ENCODE data around the gene SRGAP1.
"Not testable (repeated sequence)": the region's sequence is repeated elsewhere in the genome, so short reads cannot be mapped to it uniquely, and the experiment has no call there.

Gene SRGAP1

DNA sequence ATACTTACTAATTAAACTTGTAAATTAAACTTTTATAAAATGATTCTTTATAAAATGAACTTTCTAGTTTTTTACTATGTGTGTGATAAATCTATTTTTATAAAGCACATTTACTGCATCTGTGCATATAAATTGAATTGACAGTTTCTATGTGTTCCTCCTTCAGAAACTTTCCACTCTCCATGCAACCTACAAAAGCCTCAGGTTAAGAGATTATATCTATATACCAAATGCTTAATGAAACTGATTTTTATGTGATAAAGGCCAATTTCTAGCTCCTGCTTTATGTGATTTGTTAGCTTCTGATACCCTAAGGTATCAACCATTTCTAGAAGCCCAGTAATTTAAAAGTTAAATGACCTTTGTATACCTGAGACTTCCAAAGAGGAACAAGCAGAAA, 174.0 kb downstream of the SRGAP1 start:
- DNase-seq: no peak

DNA sequence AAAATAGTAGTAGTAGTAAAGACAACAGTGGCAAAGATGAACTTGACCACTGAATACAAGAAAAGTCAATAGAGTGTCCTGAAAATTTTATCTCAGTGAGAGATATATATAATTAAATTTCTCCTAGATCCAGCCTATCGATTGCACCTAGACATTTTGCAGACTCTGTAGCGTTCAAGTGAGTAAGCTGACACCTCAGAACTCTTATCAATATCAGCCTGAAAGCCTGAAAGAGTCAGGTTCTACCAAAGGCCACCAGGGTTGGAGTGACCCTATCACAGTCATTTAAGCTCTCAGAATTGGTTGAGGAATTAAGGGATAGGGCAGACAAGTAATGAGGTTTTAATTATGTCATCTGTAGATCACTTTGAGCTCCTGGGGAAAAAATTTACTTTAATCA, 174.6 kb downstream of the SRGAP1 start:
- no peak for DNase-seq

DNA sequence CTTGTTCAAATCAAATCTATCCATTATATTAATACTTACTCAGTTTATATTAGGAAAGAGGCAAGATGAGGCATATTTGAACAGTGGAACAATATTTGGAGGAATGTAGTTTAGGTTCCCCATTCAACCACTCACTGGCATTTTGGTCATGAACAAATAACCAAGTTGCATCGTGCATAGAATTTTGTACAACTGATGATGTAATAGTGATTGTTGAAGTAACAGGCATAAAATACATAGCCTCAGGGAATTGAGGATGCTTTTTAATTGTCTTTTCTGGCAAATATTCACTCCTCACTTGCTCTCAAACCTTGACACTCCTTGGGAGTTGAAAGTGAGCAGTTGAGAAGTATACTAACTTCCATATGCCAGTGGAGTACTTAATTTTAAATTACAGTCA, 175.2 kb downstream of the SRGAP1 start:
- DNase-seq: no peak

DNA sequence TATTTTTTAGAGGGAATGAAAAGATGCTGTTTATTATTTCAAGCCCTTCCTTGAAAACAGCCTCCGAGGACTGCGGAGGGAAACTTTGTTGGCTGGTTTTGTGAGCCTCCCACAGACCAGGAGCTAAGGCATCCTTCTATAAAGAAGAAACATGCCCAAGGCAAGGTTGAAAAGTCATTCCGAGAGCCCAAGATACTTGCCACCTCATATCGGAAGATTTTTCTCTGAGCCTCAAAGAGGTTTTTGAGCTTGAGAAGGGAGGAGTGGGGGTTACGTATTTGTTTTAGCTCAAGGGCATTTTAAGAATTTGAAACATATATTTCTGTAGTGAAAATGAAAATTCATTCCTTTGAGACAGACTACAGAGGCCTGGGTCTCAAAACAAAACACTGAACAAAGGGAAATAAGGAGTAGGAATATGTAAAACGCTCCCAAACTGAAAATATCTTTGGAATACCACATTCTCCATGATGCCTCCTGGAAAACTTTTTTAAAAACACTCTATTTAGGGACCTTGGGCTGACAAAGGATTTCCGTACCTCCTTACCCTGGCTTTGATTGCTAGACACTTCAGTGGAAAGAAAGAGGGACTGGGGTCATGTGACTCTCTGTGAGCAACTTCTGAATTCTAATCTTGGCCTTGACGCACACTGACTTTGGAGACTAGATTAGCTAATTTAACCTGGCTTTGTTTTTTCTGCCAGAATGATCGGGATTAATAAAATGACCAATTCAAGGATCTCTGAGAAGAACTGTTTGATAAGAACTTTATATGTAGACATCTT, 180.9 kb downstream of the SRGAP1 start:
- DNase-seq: no peak

DNA sequence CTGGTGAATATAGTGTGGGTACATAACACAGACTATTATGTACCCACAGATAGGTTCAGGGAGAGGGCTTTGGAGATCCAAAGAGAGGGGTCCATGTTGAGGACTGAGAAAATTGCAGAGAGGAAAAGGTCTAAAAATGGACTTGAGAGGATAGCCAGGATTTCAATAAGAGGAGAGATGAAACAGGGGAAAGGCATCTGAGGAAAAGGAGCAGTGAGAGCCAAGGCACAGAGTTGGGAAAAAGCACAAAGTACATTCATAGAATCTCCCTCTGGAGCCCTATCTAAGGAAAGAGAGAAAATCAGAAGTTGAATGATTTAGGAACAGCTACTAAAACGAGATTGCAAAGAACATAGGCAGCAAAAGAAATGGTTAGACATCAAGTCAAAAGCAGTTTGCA, 182.8 kb downstream of the SRGAP1 start:
- DNase-seq: no peak

DNA sequence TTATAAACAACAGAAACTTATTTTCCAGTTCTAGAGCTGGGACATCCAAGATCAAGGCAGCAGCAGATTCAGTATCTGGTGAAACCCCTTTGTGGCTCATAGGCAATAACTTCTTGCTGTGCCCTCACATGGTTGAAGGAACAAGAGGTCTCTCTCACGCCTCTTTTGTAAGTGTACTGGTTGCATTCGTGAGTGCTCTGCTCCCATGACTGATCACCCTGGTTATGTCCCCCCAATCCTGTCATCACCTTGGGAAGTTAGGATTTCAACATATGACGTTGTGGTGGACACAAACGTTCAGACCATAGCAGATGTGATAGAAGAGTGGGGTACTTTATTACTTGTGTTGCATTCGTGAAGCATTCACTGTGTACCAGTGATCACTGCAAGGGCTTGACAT, 184.0 kb downstream of the SRGAP1 start:
- DNase-seq: no peak

DNA sequence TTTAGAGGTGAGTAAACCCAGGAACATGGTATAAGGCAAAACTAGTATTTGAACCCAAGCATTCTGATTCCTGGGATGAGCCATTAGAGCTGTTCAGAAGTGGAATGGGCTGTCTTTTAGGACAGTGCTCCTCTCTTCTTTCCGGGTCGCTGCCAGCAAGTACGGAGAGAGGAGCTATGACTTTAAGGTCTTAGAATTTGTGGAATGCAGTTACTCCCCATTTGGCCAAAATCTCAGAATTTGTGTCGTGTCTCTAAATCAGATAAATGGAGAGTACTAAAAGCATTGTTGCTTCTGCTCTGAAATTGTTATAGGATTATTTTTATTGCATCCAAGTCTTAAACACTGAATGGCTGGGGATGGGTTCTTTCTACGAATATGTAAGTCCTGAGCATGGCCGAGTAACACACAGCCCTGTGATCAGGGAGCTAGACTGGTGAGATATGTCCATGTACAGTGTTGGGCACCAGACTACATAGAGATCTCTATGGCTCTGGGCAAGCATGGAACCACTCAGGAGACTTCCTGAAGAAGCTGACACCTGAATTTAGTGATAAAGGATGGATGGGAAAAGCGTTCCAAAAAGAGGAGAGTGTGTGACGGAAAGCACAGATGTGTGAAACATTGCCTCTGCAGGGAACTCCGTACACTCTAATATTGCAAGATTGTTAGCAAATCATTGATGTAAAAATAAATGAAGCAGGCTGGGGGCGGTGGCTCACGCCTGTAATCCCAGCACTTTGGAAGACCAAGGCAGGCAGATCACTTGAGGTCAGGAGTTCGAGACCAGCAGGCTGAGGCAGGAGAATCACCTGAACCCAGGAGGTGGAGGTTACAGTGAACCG, 184.7 kb downstream of the SRGAP1 start:
- no peak for DNase-seq

DNA sequence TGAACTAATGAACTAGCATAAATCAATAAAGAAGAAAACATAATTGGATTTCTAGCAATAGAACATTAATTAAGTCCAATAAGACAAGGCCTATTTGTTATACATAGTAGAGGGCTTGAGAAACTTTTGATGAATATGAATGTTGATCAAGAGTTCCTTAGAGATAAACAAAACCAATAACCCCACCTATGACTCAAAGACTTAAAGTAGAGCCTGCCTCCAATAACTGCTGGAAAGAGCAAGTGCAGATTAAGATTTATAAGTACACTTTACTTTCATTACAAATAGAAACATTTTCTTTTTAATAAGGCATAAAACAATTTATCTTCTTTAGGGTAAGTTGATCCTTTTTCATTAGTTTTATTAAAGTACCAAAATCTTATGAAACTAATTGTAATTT, 185.7 kb downstream of the SRGAP1 start:
- DNase-seq: no peak

DNA sequence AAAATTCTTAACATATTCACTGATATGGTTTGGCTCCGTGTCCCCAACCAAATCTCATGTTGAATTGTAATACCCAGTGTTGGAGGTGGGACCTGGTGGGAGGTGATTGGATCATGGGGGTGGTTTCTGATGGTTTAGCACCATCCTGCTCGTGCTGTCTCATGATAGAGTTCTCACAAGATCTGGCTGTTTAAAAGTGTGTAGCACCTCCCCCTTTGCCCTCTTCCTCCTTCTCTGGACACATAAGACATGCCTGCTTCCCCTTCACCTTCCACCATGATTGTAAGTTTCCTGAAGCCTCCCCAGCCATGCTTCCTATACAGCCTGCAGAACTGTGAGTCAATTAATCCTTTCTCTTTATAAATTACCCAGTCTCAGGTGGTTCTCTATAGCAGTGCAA, 189.6 kb downstream of the SRGAP1 start:
- DNase-seq: not testable (repeated sequence)

DNA sequence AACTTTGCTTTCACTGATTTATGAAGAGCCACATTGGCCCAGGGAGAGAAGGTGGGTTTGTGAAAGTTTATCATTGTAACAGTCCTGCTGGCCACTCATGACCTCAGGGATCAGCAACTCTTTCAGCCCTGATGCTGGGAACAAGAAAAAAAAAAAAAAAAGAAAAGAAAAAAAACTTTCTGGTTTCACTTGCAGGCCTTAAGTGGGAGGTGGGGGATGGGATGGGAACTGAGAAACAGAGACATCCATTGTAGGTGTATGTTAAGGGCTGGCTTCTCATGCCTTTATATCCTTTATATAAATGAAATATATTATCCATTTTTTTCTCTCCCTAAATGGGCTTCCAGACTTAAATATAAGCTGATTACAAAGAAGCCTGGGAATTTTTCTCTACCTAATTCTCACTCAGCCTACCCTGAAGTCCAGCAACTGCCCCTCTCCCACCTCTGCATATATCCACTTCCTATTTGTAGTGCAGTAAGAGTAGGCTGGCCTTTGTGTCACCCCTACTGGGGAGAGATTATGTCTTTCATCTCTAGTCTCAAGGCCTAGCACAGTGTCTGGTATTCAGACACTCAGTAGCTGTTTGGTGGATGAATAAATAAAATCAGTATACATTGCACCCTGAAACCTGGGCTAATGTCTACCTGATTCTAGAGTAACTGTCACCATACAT, 190.5 kb downstream of the SRGAP1 start:
- DNase-seq: no peak

DNA sequence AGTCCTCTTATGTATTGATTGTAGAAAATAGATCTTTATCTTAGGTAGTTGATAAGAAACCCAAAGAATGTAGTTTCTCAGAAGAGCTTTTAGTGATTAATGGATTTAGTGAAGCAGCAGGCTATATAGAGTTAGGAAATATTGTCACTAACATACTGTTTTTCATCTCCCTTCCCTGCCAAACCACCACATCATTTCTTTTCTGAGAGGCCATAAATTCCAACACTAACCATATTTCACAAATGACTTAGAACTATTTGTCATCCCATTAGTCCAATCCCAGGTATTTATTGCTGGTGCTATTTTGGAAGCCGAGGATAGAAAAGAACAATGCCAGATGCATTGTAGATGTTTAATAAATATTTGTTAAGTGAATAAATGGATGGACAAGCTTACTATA, 191.9 kb downstream of the SRGAP1 start:
- no peak for DNase-seq

DNA sequence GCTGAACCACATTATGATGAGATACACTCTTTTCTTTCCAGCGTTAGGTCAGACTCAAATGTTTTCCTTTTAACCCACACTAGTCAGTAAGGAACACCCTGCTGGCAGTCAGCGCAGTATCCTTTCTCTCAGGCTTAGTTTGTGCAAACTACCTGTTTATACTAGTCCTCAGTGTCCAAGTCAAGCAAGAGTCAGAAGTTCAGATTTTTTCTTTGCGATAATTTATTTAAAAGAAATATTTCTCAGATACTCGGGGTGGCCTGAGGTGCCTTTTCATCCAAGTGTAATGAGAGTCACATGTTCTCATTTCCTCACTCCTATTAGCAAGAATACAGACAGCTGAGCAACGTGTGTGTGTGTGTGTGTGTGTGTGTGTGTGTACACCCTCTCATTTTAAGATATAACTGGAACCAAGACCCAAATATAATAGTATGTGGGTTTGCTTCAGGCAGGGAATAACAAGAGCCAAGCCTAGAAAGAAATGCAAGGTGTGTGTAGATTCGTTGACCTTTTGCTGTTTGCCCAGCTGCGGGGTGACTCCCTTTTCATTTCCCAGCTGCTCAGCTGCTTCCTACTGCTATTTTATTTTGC, 194.9 kb downstream of the SRGAP1 start:
- DNase-seq: no peak

DNA sequence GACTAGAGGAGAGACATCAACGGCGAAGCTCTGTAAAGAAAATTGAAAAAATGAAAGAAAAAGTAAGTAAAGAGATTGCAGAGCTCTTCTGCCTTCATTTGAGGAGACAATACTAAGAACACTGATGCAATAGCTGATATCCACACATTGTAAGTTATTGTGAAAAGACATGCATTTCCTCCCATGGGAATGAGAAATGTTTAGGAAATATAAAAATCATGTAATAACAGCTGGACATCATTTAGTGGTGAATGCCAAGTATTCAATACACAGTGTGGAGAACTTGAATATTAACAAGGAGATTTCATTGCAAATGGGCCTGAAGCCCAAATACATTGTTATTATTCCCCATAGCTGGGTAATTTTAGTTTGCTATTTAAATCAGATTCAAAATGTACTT, 198.4 kb downstream of the SRGAP1 start:
- DNase-seq: no peak

DNA sequence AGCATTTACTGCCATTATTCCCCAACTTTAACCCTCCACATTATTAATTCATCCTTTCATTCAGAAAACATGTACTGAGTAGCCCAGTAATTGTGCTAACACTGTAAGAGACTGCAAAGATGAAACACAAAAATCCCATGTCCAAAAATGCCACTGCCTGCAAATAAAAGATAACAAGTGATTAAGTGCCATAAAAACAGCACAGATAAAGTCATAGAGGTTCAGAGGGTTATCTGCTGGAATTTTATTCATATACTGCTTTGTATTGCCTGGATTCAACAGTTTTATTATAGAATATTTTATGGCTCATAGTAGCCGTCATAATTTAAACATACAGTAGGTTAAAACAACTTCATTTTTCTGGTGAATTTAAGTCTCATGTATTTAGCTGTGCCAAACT, 199.7 kb downstream of the SRGAP1 start:
- DNase-seq: no peak

DNA sequence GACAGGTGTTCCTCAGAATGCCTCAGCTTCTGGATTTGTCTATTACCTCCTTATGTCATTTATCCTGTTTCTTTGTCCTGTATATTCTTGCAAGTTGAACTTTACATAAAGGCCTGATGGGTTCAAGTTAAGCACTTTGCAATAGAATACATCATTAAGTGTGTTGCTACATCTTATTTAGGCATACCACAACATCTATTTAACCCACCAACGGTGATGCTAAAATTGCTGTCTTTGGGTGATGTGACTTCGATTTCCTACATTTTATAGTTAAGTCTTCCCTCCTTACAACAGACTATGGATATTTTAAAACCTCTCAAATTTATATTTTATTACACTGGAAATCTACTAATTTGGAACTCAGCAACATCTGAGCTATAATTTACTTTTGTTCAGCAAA, 206.6 kb downstream of the SRGAP1 start:
- no peak for DNase-seq

DNA sequence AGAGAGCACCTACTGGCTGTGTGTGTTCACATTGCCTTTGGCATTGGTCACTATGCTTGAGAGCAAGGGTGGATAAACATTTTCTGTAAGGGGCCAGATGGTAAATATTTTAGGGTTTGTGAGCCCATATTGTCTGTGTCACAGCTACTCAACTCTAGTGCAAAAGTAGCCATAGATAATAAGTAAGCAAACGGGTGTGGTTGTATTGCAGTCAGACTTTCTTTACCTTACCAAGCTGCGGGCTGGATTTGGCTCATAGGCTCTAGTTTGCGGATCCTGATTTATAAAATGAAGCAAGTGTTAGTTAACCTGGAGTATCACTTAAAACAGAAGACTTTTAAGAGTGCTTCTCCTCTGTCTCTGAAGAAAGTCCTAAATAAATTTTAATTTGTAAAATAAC, 208.6 kb downstream of the SRGAP1 start:
- DNase-seq: no peak

DNA sequence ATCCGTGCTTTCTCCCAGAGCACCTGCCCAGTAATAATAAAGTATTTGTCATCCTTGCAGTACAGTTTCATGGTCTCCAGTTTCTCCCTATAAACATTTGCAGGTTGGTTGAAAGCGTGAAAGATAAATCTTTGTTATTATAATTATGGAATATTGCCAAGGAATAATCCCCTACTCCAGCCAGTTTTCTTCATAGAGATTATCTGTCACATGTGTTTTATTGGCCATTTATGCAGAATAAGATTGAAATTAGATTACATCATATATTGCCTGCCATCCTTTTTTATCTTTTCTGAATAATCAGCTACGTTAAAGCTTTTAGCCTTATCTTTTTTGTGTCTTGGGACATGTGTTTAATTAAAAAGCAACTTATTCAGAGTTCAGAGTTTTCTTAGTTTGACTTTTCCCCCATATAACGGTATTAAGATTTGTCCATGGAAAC, 209.6 kb downstream of the SRGAP1 start:
- no peak for DNase-seq

DNA sequence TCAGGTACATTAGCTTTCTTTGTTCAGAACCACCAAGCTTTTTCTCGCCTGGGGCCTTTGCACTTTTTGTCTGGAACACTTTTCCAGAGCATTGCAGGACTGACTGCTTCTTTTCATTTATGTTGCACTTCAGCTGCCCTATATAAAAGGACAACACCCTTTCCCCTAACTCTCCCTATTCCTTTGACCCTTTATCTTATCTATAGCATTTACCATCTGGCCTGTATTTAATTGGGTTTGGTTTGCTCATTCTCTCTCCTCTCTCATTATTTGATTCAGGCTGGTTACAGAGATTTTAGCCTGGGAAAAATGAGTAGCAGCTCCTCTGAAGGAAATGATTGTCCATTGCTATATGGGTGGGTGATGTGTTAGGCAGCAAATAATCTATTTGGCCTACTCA, 212.2 kb downstream of the SRGAP1 start:
- no peak for DNase-seq

DNA sequence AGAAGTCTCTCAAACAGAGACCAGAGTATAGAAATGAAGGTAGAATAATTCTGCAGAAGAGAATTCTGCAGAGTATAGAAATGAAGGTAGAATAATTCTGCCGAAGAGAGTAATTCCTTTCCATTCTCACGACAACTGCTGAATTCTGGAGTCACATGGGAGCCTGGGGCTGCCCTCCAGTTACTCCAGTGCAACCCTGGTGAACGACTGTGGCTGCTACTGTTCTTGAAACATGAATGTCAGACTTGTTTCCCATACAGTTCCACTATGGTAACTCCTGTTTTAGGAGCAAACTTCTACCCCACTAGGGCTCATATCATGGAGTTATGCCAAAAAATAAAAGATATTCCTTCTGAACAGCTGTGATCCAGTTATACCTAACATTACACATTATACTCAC, 213.2 kb downstream of the SRGAP1 start:
- DNase-seq: no peak

DNA sequence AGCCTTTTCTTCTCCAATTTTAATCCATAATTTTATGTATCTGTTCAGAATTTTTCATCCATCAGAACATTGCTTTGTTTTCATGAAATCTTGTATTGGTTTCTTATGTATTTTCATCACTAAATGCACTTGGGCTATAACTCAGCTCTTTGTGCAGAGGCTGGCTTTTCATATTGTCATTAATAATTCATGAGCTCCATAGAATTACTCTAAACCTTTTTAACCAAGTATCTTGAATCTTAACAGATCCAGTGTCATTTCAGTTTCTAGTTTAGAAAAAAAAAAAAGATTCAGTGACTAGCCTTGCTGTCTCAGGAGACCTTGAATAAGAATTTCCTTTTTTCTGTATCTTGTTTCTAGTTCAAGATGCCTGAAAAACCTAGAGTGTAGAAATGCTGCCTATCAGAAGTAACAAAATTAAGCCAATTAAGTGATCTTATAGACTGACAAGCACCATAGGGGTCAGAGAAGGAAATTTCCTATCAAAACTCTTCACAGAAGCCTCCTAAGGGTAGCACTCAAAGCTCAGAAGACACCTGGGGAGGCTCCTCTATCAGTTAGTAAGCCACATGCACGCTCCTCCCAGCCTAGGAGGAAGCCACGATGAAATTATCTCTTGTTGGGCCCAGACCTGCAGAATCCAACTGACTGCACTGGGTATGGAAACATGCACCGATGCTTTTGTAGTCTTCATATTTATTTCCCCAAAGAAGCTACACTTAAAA, 214.2 kb downstream of the SRGAP1 start:
- DNase-seq: no peak

DNA sequence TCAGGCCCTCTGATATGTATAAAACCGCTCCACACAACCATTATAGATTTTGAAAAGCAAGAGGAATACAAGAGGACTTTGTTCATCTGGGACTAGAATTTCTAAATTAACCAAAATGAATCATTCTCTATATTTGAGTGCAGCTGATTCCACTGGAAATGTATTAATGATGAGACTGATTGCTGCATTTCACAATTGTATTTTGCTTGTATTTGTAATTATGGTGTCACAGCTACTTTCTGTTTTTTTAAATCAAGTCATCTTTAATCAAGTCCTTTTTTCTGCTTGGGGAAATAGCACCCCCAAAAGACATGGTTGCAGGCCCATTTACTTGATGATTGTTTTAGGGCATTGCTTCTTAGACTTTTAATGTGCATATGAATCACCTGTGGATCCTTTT, 215.2 kb downstream of the SRGAP1 start:
- DNase-seq: no peak

DNA sequence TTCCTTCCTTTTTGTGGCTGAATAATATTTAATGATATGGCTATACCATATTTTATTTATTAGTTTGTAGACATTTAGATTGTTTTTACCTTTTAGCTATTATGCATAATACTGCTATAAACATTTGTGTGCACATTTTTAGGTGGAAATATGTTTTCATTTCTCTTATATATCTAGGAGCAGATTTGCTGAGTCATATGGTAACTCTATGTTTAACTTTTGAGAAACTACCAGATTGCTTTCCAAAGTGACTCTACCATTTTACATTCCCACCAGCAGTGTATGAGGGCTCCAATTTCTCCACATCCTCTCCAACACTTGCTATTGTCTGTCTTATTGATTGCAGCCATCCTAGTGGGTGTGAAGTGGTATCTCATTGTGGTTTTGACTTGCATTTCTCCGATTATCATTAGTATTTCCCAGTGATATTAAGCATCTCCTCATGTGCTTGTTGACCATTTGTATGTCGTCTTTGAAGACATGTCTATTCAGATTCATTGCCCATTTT, 217.4 kb downstream of the SRGAP1 start:
- DNase-seq: no peak

DNA sequence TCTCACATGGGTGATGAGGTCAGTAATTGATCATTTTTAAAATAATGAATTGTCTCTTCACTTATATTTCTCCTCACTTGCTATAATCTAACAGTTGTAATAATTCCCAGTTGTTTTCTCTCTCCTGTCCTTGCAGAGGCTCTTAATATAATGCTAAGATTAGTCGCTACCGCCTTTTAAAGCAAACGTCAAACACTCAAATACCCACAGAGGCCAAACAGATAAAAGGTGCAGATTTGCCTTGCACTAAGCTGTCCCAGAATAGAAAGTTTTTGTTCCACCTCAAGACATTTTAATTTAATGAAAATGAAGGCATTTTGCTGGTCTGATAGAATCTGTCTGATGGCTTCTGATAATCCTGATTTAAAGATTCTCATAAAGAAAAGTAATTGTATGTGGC, 218.6 kb downstream of the SRGAP1 start:
- no peak for DNase-seq
